CD8-positive, alpha-beta memory T cell (primary cell): Measurements from ENCODE around the gene ACP3. TPM values are rescaled to one million over a fixed set of nuclear protein-coding genes. Genes with fewer than 3 reads are reported as not detected.
A peak's percentile ranks its signal among the peaks of the same experiment; 100 is the strongest.

Experiments
- CTCF ChIA-PET: fragments of 350-600 bp; sonication (Branson Sonifier 250); formaldehyde crosslinking; loops from one replicate; lab custom pipeline; 2021; ENCODE audit warnings: antibody characterized with exemption; lab: Charles Lee
- POLR2A ChIA-PET: fragments of 350-600 bp; sonication (Branson Sonifier 250); formaldehyde crosslinking; loops from one replicate; lab custom pipeline; 2021; ENCODE audit warnings: antibody characterized with exemption; lab: Charles Lee
- DNase-seq, 5 donors: peaks; one replicate each; pipeline versions ENCODE4 v3.0.0 to v3.0.0-alpha.2; 2020 to 2022; ENCODE audit warnings: mixed read lengths in 1 of 5
- H3K27ac ChIP-seq: one replicate; pipeline ENCODE4 v1.7.0; 2013; ENCODE audit warnings: low read depth, mild to moderate bottlenecking, low read length, moderate library complexity
- H3K27me3 ChIP-seq: 2 replicates; pipeline ENCODE4 v1.7.0; 2013; ENCODE audit warnings: low read length, mild to moderate bottlenecking; ENCODE audit not compliant: insufficient read depth, poor library complexity, severe bottlenecking
- H3K36me3 ChIP-seq: 2 replicates; pipeline ENCODE4 v1.7.0; 2013; ENCODE audit warnings: mild to moderate bottlenecking, low read length, moderate library complexity; ENCODE audit not compliant: insufficient read depth
- H3K4me1 ChIP-seq: 2 replicates; pipeline ENCODE4 v1.7.0; 2013; ENCODE audit warnings: mild to moderate bottlenecking, low read length, moderate library complexity; ENCODE audit not compliant: insufficient read depth
- H3K4me3 ChIP-seq: 2 replicates; pipeline ENCODE4 v1.7.0; 2013; ENCODE audit warnings: mild to moderate bottlenecking, low read length
- H3K9me3 ChIP-seq: 2 replicates; pipeline ENCODE4 v1.7.0; 2013; ENCODE audit warnings: mild to moderate bottlenecking, low read length
- H3K27ac Mint-ChIP-seq, 8 donors: one replicate each; pipeline ENCODE4 v1.8.0; 2020 to 2021; ENCODE audit warnings: mixed read lengths in 8 of 8, mild to moderate bottlenecking in 6 of 8, inconsistent platforms in 3 of 8, moderate library complexity in 3 of 8
- H3K27me3 Mint-ChIP-seq, 2 donors: one replicate each; pipeline ENCODE4 v1.8.0; 2020 to 2021; ENCODE audit warnings: mixed read lengths in 2 of 2, mild to moderate bottlenecking in 1 of 2, moderate library complexity in 1 of 2
- H3K36me3 Mint-ChIP-seq, 3 donors: one replicate each; pipeline ENCODE4 v1.8.0; 2020 to 2021; ENCODE audit warnings: mixed read lengths in 3 of 3, inconsistent platforms in 1 of 3, mild to moderate bottlenecking in 1 of 3
- H3K4me1 Mint-ChIP-seq, 3 donors: one replicate each; pipeline ENCODE4 v1.8.0; 2020 to 2021; ENCODE audit warnings: mixed read lengths in 3 of 3, inconsistent platforms in 1 of 3, mild to moderate bottlenecking in 1 of 3
- H3K4me3 Mint-ChIP-seq, 7 donors: one replicate each; pipeline ENCODE4 v1.8.0; 2020 to 2021; ENCODE audit warnings: mixed read lengths in 7 of 7, mild to moderate bottlenecking in 6 of 7, moderate library complexity in 4 of 7, inconsistent platforms in 2 of 7
- H3K9me3 Mint-ChIP-seq, 5 donors: one replicate each; pipeline ENCODE4 v1.8.0; 2020 to 2022; ENCODE audit warnings: mixed read lengths in 5 of 5, mild to moderate bottlenecking in 3 of 5, moderate library complexity in 2 of 5, inconsistent platforms in 1 of 5
- polyA plus RNA-seq: library from polyadenylated mRNA; unstranded; fragments of 300-500 nt; fragmentation: Illumina TruSeq; gene quantifications from one replicate; pipeline ENCODE4 v1.2.3, GENCODE V29; 2021
- total RNA-seq, 2 experiments: library from RNA; stranded (reverse); gene quantifications; one replicate each; pipeline ENCODE4 v1.2.3, GENCODE V29; 2021

The ACP3 gene
- total and polyA plus RNA-seq, 3 experiments from 2014 or later, result not detected

GRCh38 chr3:132321304-132321703, 4.1 kb downstream of the ACP3 start:
- no peaks in the 10 kb centered on the region for H3K36me3 ChIP-seq
- no peak overlapping the region for H3K4me3 ChIP-seq
- DNase-seq, result no peak
- Mint-ChIP-seq H3K9me3 (peaks cover 0 to 2% (median 0%) of the 10 kb centered on the region in 5 donors), H3K36me3 (no peaks in the 10 kb centered on the region), H3K4me3 (no peak overlapping the region), H3K4me1 (no peaks in the 10 kb centered on the region), H3K27me3 (peaks cover 12 to 37% of the 10 kb centered on the region in 2 donors), H3K27ac (no peak overlapping the region)
- H3K4me1 ChIP-seq, result no peaks in the 10 kb centered on the region
- no peaks in the 10 kb centered on the region for H3K27me3 ChIP-seq
- ChIA-PET POLR2A (no interaction called here), CTCF (interaction anchor here (0.7 kb wide), 1 partner anchor 1565 kb away, joined by 3 read pairs; no protein-coding TSS in a partner anchor)
- H3K9me3 ChIP-seq, result no peaks in the 10 kb centered on the region
- H3K27ac ChIP-seq, result no peak overlapping the region

- Histone ChIP-seq H3K9me3 (no peaks in the 10 kb centered on the region), H3K4me1 (no peaks in the 10 kb centered on the region), H3K27ac (no peak overlapping the region), H3K4me3 (no peak overlapping the region), H3K27me3 (no peaks in the 10 kb centered on the region), H3K36me3 (no peaks in the 10 kb centered on the region)
- Mint-ChIP-seq H3K27me3 (peaks cover 5 to 32% of the 10 kb centered on the region in 2 donors), H3K9me3 (no peaks in the 10 kb centered on the region), H3K27ac (no peak overlapping the region), H3K36me3 (no peaks in the 10 kb centered on the region), H3K4me1 (no peaks in the 10 kb centered on the region), H3K4me3 (no peak overlapping the region)
- ChIA-PET CTCF (no interaction called here), POLR2A (no interaction called here)
- DNase-seq, result no peak
Measured at GRCh38 chr3:132325103-132325606, 7.9 kb downstream of the ACP3 start.

DNA sequence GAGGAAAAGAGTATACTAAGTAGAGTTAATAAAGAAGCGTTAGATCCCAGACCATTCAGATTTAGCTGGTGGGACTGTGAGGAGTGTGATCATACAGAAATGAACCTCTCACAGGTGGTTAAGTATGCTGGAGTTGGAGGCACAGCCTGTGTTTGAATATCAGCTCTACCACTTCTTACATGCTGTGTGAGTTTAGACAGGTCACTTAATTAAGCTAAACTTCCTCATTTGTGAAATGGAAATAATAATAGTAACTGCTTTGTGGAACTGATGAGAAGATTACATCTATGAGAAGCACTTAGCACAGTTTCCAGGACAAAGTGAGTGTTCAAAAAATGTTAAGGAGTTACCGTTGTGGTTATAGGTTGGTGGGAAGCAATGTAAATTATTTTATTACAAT, 8.4 kb downstream of the ACP3 start:
- Histone ChIP-seq H3K9me3 (no peaks in the 10 kb centered on the region), H3K27me3 (no peaks in the 10 kb centered on the region), H3K4me3 (no peak overlapping the region), H3K36me3 (no peaks in the 10 kb centered on the region), H3K4me1 (no peaks in the 10 kb centered on the region), H3K27ac (no peak overlapping the region)
- POLR2A ChIA-PET, result no interaction called here
- H3K4me3 Mint-ChIP-seq, result no peak overlapping the region
- no peaks in the 10 kb centered on the region for H3K4me1 Mint-ChIP-seq
- peak overlapping the region in 1 of 8 donors; percentile 14 for H3K27ac Mint-ChIP-seq
- H3K36me3 Mint-ChIP-seq, result no peaks in the 10 kb centered on the region
- H3K27me3 Mint-ChIP-seq, result peaks cover 5 to 29% of the 10 kb centered on the region in 2 donors
- H3K9me3 Mint-ChIP-seq, result no peaks in the 10 kb centered on the region
- CTCF ChIA-PET, result no interaction called here
- DNase-seq, result no peak

GRCh38 chr3:132326251-132326650, 9.0 kb downstream of the ACP3 start:
- ChIA-PET POLR2A (no interaction called here), CTCF (no interaction called here)
- no peak for DNase-seq
- H3K27me3 ChIP-seq, result no peaks in the 10 kb centered on the region
- Mint-ChIP-seq H3K9me3 (no peaks in the 10 kb centered on the region), H3K27me3 (peaks cover 6 to 28% of the 10 kb centered on the region in 2 donors), H3K4me1 (no peaks in the 10 kb centered on the region), H3K27ac (no peak overlapping the region), H3K4me3 (no peak overlapping the region), H3K36me3 (no peaks in the 10 kb centered on the region)
- no peak overlapping the region for H3K27ac ChIP-seq
- no peaks in the 10 kb centered on the region for H3K36me3 ChIP-seq
- no peaks in the 10 kb centered on the region for H3K9me3 ChIP-seq
- no peak overlapping the region for H3K4me3 ChIP-seq
- H3K4me1 ChIP-seq, result no peaks in the 10 kb centered on the region

DNA sequence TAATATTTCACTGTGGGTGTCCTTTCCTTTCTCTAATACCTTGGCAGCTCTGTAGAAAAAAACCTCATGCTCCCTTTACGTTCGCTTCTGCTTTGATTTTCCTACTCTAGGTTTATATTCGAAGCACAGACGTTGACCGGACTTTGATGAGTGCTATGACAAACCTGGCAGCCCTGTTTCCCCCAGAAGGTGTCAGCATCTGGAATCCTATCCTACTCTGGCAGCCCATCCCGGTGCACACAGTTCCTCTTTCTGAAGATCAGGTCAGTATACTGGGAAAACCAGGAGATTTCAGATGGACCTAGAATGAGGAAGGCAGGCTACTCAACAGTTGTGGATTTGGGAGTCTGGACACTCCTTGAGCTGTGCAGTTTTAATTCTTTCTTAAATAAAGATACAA, 14.9 kb downstream of the ACP3 start:
- no peaks in the 10 kb centered on the region for H3K4me1 Mint-ChIP-seq
- ChIA-PET POLR2A (no interaction called here), CTCF (no interaction called here)

GRCh38 chr3:132332508-132332907, 15.3 kb downstream of the ACP3 start:
- Histone ChIP-seq H3K4me3 (no peak overlapping the region), H3K9me3 (no peaks in the 10 kb centered on the region), H3K36me3 (no peaks in the 10 kb centered on the region), H3K4me1 (no peaks in the 10 kb centered on the region), H3K27ac (no peak overlapping the region), H3K27me3 (no peaks in the 10 kb centered on the region)
- no peak for DNase-seq
- Mint-ChIP-seq H3K4me1 (no peaks in the 10 kb centered on the region), H3K27me3 (peaks cover 7 to 30% of the 10 kb centered on the region in 2 donors), H3K9me3 (no peaks in the 10 kb centered on the region), H3K4me3 (no peak overlapping the region), H3K27ac (no peak overlapping the region), H3K36me3 (no peaks in the 10 kb centered on the region)
- ChIA-PET POLR2A (no interaction called here), CTCF (no interaction called here)

More for the DNA sequence above, 14.9 kb downstream of the ACP3 start:
- Mint-ChIP-seq H3K4me3 (no peak overlapping the region), H3K36me3 (no peaks in the 10 kb centered on the region), H3K27ac (no peak overlapping the region), H3K27me3 (peaks cover 7 to 30% of the 10 kb centered on the region in 2 donors), H3K9me3 (no peaks in the 10 kb centered on the region)
- Histone ChIP-seq H3K4me1 (no peaks in the 10 kb centered on the region), H3K36me3 (no peaks in the 10 kb centered on the region), H3K27me3 (no peaks in the 10 kb centered on the region), H3K4me3 (no peak overlapping the region), H3K9me3 (no peaks in the 10 kb centered on the region), H3K27ac (no peak overlapping the region)
- no peak for DNase-seq

DNA sequence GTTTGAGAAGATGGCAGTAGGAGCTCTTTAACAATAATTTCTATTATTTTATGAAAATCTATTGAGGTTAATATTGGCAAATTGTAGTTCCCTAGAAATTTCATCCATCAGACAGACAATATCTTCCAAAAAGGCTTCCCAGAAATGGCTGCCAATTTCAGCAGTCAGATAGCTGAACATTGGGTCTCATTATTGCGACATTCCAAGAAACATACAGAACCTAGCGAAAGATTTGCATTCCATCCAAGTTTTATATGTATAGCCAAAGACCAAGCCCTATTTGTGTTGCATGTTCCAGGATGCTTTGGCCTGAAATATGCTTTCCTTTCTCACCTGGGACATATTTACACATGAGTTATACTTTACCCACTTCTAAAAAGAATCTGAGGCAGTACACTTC, 24.5 kb downstream of the ACP3 start:
- H3K27ac Mint-ChIP-seq, result no peak overlapping the region
- no peak overlapping the region for H3K27ac ChIP-seq

GRCh38 chr3:132342183-132342582, 25.0 kb downstream of the ACP3 start:
- Mint-ChIP-seq H3K36me3 (no peaks in the 10 kb centered on the region), H3K27ac (no peak overlapping the region), H3K27me3 (peaks cover 14 to 26% of the 10 kb centered on the region in 2 donors), H3K9me3 (no peaks in the 10 kb centered on the region), H3K4me1 (peaks cover 5 to 6% (median 5%) of the 10 kb centered on the region in 3 donors), H3K4me3 (peak overlapping the region in 1 of 7 donors; percentile 37)
- ChIA-PET CTCF (interaction anchor here (0.7 to 1.5 kb wide), 3 partner anchors 10 to 1309 kb away, joined by 3 to 7 read pairs (median 4); no protein-coding TSS in a partner anchor), POLR2A (no interaction called here)
- Histone ChIP-seq H3K4me1 (no peaks in the 10 kb centered on the region), H3K27ac (no peak overlapping the region), H3K4me3 (no peak overlapping the region), H3K36me3 (no peaks in the 10 kb centered on the region), H3K9me3 (no peaks in the 10 kb centered on the region), H3K27me3 (no peaks in the 10 kb centered on the region)
- DNase-seq, result no peak

More for the DNA sequence above, 24.5 kb downstream of the ACP3 start:
- Histone ChIP-seq H3K4me3 (no peak overlapping the region), H3K36me3 (no peaks in the 10 kb centered on the region), H3K27me3 (no peaks in the 10 kb centered on the region), H3K9me3 (no peaks in the 10 kb centered on the region), H3K4me1 (no peaks in the 10 kb centered on the region)
- ChIA-PET CTCF (interaction anchor here (0.7 to 1.5 kb wide), 2 partner anchors 12 to 1308 kb away, joined by 3 to 4 read pairs; no protein-coding TSS in a partner anchor), POLR2A (no interaction called here)
- H3K4me1 Mint-ChIP-seq, result peaks cover 5 to 6% (median 5%) of the 10 kb centered on the region in 3 donors
- H3K36me3 Mint-ChIP-seq, result no peaks in the 10 kb centered on the region
- peaks cover 16 to 26% of the 10 kb centered on the region in 2 donors for H3K27me3 Mint-ChIP-seq
- no peaks in the 10 kb centered on the region for H3K9me3 Mint-ChIP-seq
- H3K4me3 Mint-ChIP-seq, result no peak overlapping the region
- DNase-seq, result no peak
